ENCODE measurements around the gene TRIP12. TPM values are rescaled to one million over a fixed set of nuclear protein-coding genes. Genes with fewer than 3 reads are reported as not detected.

Gene TRIP12
- total RNA-seq, 1 donor from 2014 or later: 241 TPM

DNA sequence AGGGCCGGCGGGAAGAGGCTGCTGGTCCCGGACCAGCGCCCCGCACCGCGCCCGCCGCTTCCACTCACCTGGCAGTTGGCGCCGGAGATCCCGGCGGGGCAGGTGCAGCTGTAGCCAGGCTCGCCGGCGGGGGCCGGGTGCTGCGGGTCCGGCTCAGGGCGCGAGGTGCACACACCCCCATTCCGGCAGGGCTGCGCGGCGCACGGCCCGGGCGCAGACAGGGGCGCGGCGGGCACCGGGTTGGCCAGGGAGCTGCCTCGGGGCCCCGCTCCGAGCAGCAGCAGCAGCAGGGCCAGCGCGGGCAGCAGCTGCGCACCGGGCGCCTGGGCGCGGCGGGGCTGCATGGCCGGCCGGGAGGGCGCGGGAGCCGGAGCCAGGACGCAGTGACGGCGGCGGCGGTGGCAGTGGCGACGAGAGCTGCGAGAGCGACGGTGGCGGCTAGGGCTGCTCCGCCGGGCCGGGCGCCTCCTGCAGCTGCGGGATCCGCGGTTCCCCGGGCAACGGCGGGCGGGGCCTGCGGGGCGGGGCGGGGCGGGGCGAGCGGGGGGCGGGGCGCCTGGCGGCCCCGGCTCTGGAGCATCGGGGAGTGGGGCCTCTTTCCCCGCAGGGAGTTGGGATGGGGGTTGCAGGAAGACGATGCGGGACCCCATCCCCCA lies 207.6 kb downstream of the TRIP12 start, which contains the start of gene DNER:
Gene DNER, minus strand, starts transcription at position 476 of the 656 bp plus-strand sequence. Its CDS starts 132 bp downstream, at position 344.
- peak; percentile 25 for DNase-seq

Small RNA genes lying within 50 kb of the gene (small RNA-seq; reads per million reads assigned to genes)
- gene RNU6-613P (ENCODE audit: low replicate concordance) (not detected), gene RNU6-964P (ENCODE audit: low replicate concordance) (not detected)

Other genes with a start within 250 kb of the TRIP12 start
- gene DNER, start 207.5 kb downstream of the TRIP12 start, total RNA-seq: 1.3 TPM
- gene FBXO36, start 494 bp upstream of the TRIP12 start, total RNA-seq: 3.1 TPM
- 9.9 TPM for gene SLC16A14, start 146.9 kb upstream of the TRIP12 start, total RNA-seq